ENCODE results near the gene GDI2.

GDI2 gene

GRCh38 chr10:5741276-5741675, 72.0 kb downstream of the GDI2 start:
- DNase-seq (ENCODE audit: low spot score) = no peak

- no peak for DNase-seq (ENCODE audit: low spot score)
Observed at GRCh38 chr10:5738427-5738826, 74.8 kb downstream of the GDI2 start.

GRCh38 chr10:5737352-5737751, 75.9 kb downstream of the GDI2 start:
- no peak for DNase-seq (ENCODE audit: low spot score)

GRCh38 chr10:5736591-5736990, 76.6 kb downstream of the GDI2 start:
- DNase-seq (ENCODE audit: low spot score) = no peak

- DNase-seq (ENCODE audit: low spot score) = no peak
Observed at GRCh38 chr10:5735119-5735518, 78.1 kb downstream of the GDI2 start.

- no peak for DNase-seq (ENCODE audit: low spot score)
Observed at GRCh38 chr10:5732141-5732540, 81.1 kb downstream of the GDI2 start.

GRCh38 chr10:5731559-5731958, 81.7 kb downstream of the GDI2 start:
- no peak for DNase-seq (ENCODE audit: low spot score)

- DNase-seq (ENCODE audit: low spot score) = no peak
Observed at GRCh38 chr10:5730766-5731165, 82.5 kb downstream of the GDI2 start.

GRCh38 chr10:5723692-5724091, 89.5 kb downstream of the GDI2 start:
- DNase-seq (ENCODE audit: low spot score) = no peak

GRCh38 chr10:5720182-5720581, 93.1 kb downstream of the GDI2 start:
- DNase-seq (ENCODE audit: low spot score) = no peak

- no peak for DNase-seq (ENCODE audit: low spot score)
Observed at GRCh38 chr10:5719546-5719945, 93.7 kb downstream of the GDI2 start.

All from CD4-positive, alpha-beta T cell treated with Interleukin-2 at 100 ng/mL for 4 hours (primary cell).